ENCODE results near the gene SYT2. TPM values are rescaled to one million over a fixed set of nuclear protein-coding genes. Genes with fewer than 3 reads are reported as not detected.

The SYT2 gene
- total and polyA plus RNA-seq, 10 of the 15 experiments (the other 5 are each of a cell fraction or from before 2014, with no cell fraction given), result not detected

DNA sequence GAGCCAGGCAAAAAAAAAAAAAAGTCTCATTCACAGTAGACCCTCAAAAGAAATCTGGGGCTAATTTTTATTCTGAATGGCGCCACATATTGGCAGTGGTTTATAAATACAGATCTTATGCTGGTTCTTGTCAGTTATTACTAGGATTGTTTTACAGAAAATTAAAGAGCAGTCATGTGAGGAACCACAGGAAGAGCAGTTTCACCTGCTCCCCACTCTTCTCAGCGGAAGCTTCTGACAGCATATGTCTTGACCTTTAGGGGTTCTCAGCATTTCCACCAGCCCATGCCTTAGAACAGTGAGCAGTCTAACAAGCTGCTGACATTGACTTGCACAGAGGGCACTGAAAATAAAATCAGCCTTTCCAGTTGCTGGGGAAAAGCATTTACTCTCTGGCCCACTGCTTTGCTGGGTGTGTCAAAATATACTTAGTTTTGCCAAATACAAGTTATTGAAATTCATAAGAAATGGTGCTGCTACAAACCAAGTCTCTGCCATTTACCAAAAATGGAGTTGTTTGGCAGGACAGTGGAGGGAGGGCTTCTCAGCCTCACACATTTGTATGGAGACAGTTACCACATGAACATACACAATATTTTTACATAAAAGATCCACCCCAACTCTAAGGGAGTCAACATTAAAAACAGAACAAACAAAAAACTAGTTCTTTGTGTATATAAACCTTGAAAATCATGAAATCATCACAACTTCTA, 144.2 kb downstream of the SYT2 start (continued):
- TF ChIP-seq RAD21 (IDR thresholded peaks at IDR 0.05; ENCODE audit: insufficient read depth, low read depth, low read length) (peak; percentile 22; the same call in 1 of the 2 replicates), MXI1 (IDR thresholded peaks at IDR 0.05; ENCODE audit: low read depth, low read length) (0 out of 2 replicates have a peak, but pooled peaks have one; percentile 22), EED (IDR thresholded peaks at IDR 0.05; ENCODE audit: low read depth) (0 out of 2 replicates have a peak, but pooled peaks have one; percentile 40), NR2F1 (conservative IDR thresholded peaks at IDR 0.05) (peak; percentile 91), NFIC (IDR thresholded peaks at IDR 0.05; ENCODE audit: low read depth, low read length) (peak; percentile 65), RELA (IDR thresholded peaks at IDR 0.05; ENCODE audit: borderline replicate concordance, partially characterized antibody) (no peak), IKZF1 (conservative IDR thresholded peaks at IDR 0.05) (peak; percentile 30; the same call in 1 of the 2 replicates), FOXM1 (IDR thresholded peaks at IDR 0.05; ENCODE audit: low read depth, low read length) (peak; percentile 44; the same call in 1 of the 2 replicates), MTA2 (IDR thresholded peaks at IDR 0.05; ENCODE audit: low read depth) (0 out of 2 replicates have a peak, but pooled peaks have one; percentile 14), NFYA (IDR thresholded peaks at IDR 0.05; ENCODE audit: borderline replicate concordance, low read depth, low read length) (no peak), RAD51 (IDR thresholded peaks at IDR 0.05) (peak; percentile 47; the same call in 1 of the 2 replicates), SMC3 (IDR thresholded peaks at IDR 0.05; ENCODE audit: borderline replicate concordance, low read length) (peak; percentile 25; the same call in 1 of the 2 replicates), SIN3A (IDR thresholded peaks at IDR 0.05; ENCODE audit: low read depth, low read length) (no peak), RUNX3 (IDR thresholded peaks at IDR 0.05; ENCODE audit: low read length) (peak; percentile 81), ASH2L (IDR thresholded peaks at IDR 0.05; ENCODE audit: borderline replicate concordance, low read depth) (no peak), TCF12 (IDR thresholded peaks at IDR 0.05; ENCODE audit: low read depth, low read length) (0 out of 2 replicates have a peak, but pooled peaks have one; percentile 47)
- TF ChIP-seq, protein P1, sequence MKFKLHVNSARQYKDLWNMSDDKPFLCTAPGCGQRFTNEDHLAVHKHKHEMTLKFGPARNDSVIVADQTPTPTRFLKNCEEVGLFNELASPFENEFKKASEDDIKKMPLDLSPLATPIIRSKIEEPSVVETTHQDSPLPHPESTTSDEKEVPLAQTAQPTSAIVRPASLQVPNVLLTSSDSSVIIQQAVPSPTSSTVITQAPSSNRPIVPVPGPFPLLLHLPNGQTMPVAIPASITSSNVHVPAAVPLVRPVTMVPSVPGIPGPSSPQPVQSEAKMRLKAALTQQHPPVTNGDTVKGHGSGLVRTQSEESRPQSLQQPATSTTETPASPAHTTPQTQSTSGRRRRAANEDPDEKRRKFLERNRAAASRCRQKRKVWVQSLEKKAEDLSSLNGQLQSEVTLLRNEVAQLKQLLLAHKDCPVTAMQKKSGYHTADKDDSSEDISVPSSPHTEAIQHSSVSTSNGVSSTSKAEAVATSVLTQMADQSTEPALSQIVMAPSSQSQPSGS (IDR thresholded peaks at IDR 0.05; ENCODE audit: low read length), result peak; percentile 59; the same call in 1 of the 2 replicates
- TF ChIP-seq, protein P2, sequence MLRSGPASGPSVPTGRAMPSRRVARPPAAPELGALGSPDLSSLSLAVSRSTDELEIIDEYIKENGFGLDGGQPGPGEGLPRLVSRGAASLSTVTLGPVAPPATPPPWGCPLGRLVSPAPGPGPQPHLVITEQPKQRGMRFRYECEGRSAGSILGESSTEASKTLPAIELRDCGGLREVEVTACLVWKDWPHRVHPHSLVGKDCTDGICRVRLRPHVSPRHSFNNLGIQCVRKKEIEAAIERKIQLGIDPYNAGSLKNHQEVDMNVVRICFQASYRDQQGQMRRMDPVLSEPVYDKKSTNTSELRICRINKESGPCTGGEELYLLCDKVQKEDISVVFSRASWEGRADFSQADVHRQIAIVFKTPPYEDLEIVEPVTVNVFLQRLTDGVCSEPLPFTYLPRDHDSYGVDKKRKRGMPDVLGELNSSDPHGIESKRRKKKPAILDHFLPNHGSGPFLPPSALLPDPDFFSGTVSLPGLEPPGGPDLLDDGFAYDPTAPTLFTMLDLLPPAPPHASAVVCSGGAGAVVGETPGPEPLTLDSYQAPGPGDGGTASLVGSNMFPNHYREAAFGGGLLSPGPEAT (IDR thresholded peaks at IDR 0.05; ENCODE audit: low read depth), result peak; percentile 21; the same call in 1 of the 2 replicates
- TF ChIP-seq, protein P3, sequence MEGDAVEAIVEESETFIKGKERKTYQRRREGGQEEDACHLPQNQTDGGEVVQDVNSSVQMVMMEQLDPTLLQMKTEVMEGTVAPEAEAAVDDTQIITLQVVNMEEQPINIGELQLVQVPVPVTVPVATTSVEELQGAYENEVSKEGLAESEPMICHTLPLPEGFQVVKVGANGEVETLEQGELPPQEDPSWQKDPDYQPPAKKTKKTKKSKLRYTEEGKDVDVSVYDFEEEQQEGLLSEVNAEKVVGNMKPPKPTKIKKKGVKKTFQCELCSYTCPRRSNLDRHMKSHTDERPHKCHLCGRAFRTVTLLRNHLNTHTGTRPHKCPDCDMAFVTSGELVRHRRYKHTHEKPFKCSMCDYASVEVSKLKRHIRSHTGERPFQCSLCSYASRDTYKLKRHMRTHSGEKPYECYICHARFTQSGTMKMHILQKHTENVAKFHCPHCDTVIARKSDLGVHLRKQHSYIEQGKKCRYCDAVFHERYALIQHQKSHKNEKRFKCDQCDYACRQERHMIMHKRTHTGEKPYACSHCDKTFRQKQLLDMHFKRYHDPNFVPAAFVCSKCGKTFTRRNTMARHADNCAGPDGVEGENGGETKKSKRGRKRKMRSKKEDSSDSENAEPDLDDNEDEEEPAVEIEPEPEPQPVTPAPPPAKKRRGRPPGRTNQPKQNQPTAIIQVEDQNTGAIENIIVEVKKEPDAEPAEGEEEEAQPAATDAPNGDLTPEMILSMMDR (IDR thresholded peaks at IDR 0.05 in 2 of 3, conservative IDR thresholded peaks at IDR 0.05 in 1 of 3; ENCODE audit: control insufficient read depth in 2 of 3, extremely low read depth in 1 of 3, insufficient read depth in 1 of 3, low read depth in 3 of 3, low read length in 3 of 3), result peak in 2 of 3 experiments; percentile 31 to 32; a peak in 2 of 6 replicates
- TF ChIP-seq, protein P4, sequence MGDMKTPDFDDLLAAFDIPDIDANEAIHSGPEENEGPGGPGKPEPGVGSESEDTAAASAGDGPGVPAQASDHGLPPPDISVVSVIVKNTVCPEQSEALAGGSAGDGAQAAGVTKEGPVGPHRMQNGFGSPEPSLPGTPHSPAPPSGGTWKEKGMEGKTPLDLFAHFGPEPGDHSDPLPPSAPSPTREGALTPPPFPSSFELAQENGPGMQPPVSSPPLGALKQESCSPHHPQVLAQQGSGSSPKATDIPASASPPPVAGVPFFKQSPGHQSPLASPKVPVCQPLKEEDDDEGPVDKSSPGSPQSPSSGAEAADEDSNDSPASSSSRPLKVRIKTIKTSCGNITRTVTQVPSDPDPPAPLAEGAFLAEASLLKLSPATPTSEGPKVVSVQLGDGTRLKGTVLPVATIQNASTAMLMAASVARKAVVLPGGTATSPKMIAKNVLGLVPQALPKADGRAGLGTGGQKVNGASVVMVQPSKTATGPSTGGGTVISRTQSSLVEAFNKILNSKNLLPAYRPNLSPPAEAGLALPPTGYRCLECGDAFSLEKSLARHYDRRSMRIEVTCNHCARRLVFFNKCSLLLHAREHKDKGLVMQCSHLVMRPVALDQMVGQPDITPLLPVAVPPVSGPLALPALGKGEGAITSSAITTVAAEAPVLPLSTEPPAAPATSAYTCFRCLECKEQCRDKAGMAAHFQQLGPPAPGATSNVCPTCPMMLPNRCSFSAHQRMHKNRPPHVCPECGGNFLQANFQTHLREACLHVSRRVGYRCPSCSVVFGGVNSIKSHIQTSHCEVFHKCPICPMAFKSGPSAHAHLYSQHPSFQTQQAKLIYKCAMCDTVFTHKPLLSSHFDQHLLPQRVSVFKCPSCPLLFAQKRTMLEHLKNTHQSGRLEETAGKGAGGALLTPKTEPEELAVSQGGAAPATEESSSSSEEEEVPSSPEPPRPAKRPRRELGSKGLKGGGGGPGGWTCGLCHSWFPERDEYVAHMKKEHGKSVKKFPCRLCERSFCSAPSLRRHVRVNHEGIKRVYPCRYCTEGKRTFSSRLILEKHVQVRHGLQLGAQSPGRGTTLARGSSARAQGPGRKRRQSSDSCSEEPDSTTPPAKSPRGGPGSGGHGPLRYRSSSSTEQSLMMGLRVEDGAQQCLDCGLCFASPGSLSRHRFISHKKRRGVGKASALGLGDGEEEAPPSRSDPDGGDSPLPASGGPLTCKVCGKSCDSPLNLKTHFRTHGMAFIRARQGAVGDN (IDR thresholded peaks at IDR 0.05), result 0 out of 2 replicates have a peak, but pooled peaks have one; percentile 33
